GM21825 (cell line): Measurements from ENCODE around the gene SKI.

Experiments used
- ATAC-seq: cut with Tn5 transposase; IDR thresholded peaks from one replicate; pipeline ENCODE4 v1.9.1; 2021; ENCODE audit warnings: mild to moderate bottlenecking, moderate library complexity; ENCODE audit not compliant: unreplicated experiment

Gene SKI

DNA sequence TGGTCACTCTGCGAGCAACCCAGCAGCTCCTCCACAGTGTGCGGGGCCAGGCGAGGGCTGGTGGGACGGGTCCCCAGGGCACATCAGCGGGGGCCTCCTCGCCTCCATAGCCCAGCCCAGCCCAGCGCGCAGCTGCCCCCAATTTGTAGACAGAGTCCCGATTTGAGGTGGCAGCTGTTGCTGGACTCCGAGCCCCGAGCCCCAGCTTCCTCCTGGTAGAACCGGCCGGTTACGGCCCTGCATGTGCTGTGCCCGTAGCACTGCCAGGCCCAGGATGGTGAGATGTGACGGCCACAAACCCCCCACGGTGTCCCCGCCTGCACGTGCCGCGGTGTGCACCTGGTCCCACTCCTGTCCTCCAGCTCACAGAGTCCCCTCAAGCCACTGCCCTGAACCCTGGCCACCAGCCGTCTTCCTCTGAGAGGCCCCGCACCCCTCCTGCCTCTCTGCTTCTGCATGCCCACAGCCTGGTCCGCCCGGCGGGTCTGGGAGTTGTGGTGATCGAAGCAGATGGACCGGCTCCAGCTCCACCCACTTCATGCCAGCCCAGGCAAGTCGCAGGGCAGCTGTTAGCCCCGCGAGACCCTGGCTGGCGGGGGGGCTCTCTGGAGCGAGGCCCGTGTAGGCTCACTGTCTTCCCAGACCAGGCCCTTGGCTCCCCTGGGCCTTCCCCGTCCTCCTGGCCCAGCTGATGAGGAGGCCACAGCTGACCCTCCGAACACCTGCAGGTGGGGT is 107.8 kb downstream of the SKI start:
- ATAC-seq: no peak

DNA sequence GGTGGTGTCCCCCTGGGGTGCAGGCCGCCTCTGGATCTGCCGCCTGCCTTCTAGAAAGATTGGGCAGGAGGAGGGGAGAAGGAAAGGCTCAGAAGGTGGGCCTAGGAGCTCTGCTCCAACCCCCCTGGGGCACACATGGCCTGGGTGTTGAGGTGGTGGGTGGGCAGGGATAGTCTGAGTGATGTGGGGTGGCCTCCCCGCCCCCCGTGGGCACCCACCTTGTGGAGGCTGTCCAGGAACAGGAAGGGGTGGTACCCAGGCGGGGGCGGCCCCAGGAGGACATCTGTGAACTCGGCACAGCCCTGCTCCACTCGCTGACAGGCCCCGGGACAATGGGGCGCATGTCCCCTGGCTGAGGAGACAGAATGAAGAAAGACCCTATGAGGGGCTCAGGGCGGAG is 108.4 kb downstream of the SKI start:
- ATAC-seq: no peak

DNA sequence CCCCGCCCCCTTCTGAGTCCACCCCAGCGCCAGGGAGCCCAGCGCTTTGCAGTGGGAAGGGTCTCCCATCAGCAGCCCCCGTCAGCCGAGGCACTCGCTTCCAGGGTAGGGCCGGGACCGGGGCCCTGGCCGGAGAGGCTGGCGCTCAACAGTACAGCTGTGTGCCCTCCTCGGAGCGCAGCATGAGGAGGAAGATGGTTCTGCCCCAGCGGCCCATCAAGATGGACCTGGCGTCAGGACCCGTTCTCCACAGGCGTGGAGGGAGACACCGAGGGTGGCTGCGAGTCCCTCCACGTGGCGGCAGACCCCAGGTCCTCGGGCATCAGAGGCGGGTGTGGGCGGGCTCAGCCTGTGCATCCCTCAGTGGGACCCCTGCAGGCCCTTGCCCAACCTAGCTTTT is 109.0 kb downstream of the SKI start:
- ATAC-seq: no peak

DNA sequence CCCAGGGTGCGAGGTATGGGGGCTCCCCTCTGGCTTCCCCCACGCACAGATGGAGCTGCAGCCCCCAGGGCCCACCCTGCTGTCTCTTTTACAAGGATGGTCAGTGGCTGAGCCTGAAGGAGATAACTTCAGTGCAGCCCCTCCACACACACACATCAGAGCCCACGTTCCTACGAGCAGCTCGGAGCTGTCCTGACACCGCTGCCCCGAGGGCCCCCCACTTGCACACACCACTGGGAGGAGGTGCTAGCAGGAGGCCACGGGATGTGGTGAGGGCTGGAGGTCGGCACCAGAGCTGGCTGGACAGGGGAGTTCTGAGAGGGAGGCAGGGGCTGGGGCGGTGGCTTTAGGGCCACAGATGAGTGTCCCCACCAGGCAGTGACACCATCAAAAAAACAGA is 109.4 kb downstream of the SKI start:
- ATAC-seq: no peak

DNA sequence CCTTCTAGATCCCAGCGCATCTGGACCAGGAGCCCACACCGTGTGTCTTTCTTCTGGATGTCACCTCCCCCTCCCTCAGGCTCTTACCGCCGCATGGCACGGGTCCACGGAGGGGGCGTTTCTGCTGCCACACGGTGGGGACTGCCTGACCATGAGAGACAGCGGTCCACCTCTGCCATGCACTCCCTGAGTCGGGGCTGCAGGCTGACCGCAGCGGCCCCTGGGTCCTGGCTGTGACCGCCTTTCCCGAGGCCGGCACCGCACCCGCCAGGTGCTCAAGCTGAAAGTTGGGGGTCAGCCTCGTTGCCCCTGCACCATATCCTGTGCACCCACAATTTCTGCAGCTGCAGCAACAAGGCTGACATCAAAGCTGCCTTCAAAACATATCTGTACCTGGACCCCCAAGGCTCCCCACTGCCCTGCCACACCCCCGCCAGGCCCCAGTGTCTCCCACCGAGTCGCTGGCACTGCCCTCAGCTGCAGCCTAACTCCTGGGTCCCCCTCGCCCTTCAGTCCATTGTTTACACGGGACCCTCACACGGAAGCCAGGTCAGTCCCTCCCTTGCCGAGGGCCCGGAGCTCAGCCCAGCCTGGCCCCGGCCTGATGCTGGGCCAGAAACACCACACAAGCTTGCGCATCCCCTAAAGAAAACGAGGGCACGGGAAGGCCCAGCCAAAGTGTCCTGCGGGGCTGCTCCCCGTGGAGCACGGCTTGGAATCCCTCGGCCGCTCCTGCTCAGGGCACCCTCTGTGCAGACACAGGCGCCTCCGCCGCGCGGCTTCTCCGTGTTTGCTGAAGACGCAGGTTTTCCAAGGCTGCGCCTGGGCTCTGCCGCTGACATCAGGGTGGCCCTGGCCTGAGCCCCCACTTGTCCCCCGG is 111.3 kb downstream of the SKI start:
- no peak for ATAC-seq

DNA sequence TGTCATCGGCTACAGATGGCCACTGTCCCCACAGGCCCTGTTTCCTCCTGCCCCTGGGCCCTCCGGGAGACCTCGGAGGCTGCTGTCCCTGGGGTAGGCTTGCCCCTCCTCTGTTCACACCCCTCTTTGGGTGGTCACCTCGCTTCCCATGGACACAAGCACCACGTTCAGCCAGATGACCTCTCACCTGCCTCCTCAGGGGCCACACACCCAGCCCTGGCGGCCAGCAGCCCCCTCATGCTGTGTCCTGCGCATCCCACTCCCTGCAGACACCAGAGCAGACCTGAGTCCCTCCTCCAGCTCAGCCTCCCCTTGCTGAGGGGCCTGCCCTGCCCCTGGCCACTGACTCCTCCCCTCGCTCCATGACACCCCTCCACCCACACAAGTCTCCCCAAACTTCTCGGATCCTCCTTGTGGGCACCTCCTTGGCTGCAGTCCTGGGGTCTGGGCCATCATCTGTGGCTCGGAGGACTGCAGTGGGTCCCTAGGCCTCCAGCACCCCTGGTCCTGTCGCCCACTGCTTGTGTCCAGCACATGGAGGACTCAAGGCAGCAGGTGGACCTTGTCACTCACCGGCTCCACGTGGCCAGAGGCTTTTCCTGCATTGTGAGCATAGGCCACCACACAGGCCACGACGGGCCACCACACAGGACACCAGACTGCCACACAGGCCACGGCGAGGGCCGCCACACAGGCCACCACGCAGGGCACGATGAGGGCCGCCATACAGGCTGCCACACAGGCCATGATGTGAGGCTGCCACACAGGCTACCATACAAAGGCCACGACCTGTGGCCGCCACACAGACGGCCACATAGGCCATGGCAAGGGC is 112.2 kb downstream of the SKI start:
- ATAC-seq: no peak

DNA sequence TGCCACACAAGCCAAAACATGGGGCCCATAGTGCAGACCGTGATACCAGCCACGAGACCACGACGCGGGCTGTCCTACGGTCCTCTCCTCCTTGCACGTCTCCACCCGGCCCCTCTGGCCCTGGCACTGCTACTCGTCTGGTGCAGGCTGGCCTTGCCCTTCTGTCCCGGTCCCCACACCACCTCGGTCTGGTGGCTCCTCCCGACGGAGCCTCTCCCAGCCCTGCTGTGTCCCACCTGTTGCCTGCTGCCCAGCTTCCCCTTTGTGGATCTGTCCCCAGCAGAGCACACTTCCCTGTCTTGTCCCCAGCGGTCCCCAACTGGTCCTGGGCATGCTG is 112.8 kb downstream of the SKI start:
- ATAC-seq: no peak

DNA sequence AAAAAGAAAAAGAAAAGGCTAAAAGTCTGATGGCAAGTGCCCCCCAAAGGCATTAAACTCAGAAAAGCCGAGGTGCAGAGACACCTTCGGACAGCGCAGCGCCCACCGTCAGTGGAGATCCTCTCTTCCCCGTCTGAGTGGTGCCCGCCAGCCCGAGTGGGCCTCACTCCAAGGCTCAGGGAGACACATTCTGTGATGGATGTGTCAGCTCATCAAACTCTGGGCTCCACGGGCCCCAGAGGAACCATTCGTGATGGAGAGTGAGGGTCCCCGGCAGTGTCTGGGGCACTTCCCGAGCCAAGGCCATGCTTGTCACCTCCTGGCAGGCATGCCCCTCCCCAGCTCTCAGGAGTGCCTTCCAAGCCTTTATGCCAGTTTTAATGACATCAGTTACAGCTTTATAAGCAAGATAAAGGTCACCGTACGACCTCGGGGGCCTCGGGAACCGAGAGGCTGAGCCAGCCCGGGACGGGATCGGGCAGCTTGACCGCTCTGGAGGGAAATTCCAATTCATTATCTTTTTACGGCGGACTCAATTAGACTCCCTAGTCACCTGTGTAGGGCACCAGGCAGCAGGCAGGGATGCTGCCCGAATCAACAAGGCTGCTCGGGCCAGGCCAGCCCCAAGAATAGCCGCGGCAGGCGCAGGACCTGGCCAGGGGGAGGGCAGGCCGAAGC is 113.7 kb downstream of the SKI start:
- ATAC-seq: no peak

DNA sequence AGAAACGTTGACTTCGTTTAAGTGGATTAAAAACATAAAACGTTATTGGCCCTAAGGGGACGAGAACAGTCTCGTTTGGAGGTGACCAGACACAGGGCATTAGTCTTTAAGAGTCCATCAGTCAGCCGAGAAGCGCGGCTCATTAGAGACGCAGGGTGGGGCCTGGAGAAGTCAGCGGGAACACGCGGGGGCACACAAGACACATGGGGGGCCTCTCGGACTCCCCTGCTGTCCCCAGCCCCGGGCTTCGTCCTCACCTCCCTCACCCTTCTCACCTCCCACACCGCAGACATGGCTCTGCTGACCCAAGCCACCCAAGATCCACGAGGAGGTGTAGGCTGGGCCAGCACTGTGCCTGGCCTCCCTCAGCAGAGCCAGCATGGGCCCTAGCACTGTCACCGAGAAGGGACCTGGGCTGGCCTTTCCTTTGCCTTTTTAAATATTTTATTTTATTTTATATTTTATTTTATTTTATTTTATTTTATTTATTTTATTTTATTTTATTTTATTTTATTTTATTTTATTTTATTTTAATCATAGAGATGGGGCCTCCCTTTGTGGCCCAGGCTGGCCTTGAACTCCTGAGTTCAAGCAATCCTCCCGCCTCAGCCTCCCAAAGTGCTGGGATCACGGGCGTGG is 114.4 kb downstream of the SKI start:
- ATAC-seq: no peak

DNA sequence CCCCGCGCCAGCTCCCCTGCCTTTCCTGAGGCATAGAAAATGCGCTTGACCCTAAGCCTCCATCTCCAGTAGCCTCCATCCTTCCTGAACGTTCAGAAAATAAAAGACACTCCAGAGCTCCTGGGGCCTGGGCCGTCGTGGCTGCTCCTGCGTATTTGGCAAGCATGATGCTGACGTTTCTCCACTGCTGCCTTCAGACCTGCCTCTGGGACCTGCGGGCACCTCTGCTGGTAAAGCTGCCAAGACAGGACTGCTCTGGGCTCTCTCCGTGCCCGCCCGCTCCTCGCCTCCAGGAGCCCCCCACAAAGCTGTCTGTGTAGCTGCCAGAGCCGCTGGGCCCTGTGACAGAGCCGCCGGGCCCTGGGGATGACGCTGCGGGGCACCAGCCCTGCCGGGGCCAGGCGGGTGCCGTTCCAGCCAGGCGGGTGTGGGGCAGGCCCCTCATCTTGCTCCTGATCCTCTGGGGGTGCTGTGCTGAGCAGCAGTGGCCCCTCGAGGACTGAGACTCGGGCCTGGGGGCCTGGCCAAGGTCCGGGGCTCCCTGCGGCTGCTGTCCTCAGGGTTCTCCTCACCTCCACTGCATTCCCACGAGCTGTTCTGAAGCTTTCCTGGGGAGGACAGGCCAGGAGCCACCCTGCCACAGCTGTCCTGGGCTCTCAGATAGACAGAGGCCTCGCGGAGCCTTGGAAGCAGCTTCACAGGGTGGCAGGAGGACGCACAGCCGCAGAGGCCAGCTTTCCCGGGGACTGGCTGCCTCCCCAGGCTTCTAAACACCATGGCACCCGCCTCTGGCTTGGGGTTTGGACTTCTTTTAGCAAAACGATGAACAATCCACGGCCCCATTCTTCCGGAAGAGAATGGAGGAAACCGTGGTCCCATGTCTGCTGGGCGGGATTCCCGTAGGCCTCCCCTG is 115.2 kb downstream of the SKI start:
- no peak for ATAC-seq

DNA sequence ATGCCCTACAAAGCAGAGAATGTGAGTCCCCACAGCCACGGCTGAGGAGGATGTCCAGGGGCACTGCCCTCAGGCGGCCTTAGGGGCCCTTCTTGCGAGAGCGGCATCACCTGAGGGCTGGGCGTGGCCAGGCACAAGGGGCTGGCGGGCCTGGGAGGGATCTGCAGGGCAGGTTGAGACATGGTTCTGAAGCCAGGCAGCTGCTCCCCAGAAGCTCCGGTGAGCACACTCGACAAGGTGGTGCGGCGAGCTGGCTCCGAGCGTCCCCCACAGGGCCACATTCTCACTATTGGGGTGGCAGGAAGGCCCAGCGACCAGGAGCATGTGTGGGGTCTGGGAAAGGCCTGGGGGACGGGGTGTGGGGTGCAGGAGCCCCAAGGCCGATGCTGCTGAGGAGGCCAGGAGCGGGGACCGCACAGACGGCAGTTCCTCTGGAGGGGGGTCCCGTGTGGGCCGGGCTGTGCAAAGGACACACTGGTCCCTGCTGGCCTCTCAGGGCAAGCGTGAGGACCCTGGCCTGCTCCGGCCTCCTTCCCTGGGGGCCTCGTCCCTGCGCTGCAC is 116.1 kb downstream of the SKI start:
- ATAC-seq: no peak

DNA sequence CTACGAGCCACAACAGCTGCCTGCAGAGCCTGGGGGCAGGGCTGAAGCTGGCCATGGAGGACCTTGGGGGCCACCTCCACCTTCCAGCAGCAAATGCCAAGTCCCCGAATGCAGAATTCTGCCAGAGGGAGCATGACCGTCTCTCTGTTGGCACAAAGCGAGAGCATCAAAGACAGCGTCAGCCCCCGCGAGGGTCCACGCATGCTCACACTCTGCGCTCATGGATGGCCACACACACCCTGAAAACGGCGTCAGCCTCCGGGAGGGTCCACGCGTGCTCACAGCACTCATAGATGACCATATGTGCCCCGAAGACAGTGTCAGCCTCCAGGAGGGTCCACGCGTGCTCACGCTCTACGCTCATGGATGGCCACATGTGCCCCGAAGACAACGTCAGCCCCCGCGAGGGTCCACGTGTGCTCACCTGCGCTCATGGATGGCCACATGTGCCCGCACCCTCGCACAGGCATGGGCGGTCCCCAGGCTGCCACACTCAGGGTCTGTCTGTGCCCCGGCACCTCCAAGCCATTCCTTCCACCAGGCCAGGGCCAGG is 116.7 kb downstream of the SKI start:
- no peak for ATAC-seq

DNA sequence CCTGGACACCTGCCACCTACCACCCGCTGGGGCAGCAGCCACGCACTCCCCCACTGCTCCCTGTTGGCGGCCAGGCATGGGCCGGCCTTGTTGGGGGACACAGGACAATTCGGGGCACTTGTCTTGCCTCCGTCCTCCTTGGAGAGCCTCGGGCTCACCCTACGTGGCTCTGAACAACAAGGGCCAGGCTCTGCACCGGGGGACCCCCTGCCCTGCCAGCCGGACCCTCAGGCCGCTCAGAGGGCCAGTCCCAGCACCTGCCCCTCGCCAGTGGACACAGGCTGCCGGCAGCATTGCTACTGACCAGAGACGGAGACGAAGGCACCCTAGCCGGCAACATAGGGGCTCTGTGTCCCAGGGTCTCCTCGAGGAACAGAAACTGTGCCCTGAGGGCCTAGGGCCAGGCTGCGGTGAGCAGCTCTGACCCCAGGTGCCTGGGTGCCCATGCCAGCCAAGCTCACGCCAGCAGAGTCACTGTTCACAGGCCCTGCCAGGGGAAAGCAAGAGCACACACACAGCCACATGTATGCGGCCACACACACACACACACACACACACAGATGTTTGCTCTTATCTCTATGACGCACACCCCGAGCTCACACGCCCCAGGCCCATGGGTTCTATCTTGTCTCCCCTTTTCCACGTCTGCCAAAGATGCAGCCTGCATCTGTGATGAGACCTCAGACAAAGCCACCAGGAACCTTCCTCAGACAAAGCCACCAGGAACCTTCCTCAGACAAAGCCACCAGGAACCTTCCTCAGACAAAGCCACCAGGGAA is 117.4 kb downstream of the SKI start:
- ATAC-seq: no peak

DNA sequence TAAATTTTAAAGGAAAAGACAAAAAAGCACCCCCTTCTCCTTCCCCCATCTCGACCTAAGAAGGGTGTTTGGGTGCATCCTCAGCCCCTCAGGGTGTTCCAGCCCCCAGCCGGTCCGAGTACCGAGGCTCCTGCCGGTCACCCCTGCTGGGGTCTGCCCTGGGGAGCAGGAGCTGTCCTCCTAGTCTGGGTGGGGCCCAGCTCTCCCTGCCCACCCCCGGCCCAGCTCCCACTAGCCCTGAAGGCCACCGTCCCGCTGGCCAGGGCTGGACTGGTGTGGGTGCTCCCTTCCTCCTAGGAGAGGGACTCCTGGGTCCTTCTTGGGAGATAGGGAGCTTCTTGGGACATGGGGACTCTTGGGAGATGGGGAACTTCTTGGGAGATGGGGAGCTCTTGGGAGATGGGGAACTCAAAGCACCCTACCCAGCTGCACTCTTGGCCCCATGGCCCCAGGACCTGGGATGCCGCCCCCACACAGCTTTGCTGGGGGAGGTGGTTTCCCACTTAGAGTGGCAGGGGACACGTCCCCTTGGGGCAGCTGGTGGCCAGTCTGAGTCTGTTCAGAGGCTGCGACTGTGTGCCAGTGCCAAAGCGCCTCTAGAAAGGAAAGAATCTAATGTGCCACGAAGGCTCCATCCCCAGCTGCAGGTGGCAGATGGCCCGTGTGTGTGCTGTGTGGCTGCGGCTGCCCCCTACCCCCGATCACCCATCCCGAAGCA is 118.7 kb downstream of the SKI start:
- no peak for ATAC-seq

DNA sequence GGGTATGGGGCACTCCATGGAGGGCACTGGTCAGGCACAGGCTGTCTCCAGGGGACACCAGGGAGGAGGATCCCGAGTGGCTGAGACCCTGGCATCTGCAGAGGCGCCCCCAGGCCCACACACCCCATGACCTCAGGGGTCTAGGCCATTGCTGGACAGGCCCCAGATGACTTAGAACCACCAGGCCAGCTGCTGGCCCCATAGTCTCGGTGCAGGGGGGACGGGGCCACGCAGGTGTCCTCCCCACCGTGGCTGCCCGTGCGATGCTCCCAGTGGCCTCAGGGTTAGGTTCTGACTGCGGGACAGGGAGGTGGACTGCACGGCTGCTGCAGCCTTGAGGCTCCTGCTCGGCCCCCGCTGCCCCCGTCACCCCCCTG is 119.3 kb downstream of the SKI start:
- no peak for ATAC-seq

DNA sequence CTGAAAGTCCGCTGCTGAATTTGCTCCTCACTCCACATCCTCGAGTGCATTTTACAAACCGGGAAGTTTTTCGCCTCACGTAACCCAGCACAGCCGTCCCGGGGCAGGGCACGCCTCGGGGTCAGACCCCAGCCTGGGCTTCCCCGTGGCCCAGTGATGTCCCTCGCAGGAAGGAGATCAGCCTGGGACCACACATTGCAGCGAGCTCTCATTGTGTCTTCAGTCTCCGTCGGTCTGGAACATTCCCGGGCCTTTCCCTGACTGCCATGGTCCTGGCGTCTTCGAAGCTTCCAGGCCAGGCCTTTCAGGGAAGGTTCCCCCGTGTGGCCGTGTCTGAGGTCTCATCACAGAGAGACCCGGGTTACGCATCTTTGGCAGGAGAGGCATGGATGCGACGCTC is 119.8 kb downstream of the SKI start:
- no peak for ATAC-seq
